Jurkat, Clone E6-1 (cell line): Measurements from ENCODE around the gene RARG.

ENCODE experiments used
- DNase-seq: peaks from one replicate; pipeline ENCODE4 v3.0.0-alpha.2; 2011; ENCODE audit warnings: low read depth, low spot score
- H3K4me3 ChIP-seq: 2 replicates; pipeline ENCODE4 v1.5.1; 2011; ENCODE audit warnings: mild to moderate bottlenecking, low read length, control low read depth, moderate library complexity

RARG gene

DNA sequence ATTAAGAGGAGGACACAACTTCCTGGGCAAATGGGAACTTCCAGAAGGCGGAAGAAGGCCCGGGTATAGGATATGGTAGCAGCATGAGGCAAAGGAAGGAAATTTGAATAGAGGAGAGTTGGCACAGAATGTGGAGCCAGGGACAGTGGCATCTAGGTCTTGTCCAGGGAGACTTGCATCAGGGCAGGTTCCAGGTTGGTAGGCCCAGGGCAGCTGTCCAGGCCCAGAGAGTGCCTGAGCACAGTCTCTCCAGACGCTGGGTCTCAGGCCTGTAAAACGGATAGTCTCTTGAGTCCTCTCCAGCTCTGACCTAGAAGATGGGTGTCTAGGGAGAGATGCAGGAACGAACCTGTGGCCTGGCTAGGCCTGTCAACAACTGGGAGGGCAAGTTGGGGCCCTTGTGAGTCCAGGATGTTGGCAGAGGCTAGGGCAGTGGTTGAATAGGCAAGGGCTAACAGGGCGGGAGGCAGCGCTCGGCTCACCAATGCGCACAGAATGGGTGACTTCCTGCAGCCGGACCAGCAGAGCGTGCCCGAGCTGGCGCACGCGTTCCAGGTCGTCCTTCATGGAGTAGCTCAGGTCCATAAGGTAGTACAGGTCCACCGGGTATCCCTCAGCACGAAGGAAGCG lies 34.9 kb downstream of the RARG start:
- DNase-seq, result no peak

DNA sequence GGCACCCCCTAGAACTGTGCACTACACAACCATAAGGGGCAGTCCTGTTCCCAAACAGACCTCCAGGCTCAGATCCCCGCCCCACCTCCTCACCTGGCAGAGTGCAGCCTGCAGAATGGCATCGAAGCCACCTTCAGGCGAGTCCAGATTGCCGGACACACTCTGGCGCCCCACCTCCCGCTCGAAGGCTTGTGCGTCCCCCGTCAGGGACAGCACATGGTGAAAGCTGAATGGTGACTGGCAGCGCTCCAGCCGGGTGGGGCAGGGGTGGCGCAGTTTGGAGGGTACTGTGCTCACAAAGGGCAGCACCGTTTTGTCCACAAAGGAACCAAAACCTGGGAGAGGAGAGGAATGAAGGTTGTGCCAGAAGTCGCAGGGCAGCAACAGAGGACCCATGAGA lies 35.5 kb downstream of the RARG start:
- no peak for DNase-seq
- no peak overlapping the region for H3K4me3 ChIP-seq

More for the DNA sequence above, 34.9 kb downstream of the RARG start:
- H3K4me3 ChIP-seq, result no peak overlapping the region

DNA sequence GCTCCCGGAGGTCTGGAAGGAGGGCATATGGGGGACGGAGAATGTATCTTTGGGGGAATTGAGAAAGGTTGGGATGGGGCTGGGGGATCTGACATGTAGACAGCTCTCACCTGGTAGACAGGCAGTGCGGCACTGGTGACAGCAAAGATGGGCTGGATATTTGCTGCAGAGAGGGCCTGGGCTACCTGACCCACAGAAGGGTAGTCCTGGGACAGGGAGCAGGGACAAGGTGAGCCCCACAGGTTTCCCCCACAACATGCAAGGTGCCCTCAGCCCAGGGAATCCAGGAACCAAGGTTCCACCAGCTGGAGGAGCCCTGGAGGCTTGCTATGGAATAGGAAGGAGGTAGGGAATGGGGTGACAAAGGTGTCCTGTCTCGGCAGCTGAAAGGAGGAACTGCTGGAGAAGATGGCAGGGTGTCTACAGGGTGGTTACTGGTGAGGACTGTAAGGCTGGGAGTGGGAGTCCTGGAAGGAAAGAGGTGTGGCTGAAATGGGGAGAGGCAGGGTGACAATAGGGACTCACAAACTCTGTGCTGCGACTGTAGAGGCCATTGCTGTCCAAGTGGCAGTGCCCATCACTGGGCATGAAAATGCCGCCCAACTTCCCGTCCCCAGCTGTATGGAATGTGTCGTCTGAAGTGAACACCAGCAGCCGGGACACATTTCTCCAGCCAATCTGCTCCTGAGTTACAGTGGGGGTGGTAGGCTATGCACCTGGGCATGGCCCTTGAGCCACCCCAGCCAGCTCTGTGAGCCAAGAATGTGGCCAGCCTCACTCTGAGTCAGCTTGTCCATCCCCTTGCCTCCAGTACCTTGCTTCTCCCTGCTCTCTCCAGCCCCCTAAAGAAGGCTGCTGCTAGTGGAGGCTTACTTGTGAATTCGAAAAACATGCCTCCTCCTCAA lies 36.2 kb downstream of the RARG start:
- DNase-seq, result no peak
- no peak overlapping the region for H3K4me3 ChIP-seq

DNA sequence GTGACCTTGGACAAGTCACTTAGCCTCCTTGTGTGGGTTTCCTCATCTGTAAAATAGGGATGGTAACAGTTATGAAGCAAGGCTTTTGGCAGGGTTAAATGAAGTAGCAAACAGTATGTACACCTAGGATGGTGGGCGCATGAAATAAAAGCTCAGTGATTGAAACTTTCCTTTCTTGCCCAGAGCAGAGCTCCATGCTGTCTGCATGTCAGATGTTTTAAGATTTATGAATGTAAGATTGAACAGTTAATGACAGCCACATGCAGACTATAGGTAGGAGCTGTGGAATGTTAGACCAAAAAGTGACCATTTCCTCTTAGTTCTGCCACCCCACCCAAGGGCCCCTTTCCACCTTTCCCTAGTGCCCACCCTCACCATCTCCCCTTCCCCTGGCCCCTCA lies 37.0 kb downstream of the RARG start:
- no peak for DNase-seq
- no peak overlapping the region for H3K4me3 ChIP-seq

DNA sequence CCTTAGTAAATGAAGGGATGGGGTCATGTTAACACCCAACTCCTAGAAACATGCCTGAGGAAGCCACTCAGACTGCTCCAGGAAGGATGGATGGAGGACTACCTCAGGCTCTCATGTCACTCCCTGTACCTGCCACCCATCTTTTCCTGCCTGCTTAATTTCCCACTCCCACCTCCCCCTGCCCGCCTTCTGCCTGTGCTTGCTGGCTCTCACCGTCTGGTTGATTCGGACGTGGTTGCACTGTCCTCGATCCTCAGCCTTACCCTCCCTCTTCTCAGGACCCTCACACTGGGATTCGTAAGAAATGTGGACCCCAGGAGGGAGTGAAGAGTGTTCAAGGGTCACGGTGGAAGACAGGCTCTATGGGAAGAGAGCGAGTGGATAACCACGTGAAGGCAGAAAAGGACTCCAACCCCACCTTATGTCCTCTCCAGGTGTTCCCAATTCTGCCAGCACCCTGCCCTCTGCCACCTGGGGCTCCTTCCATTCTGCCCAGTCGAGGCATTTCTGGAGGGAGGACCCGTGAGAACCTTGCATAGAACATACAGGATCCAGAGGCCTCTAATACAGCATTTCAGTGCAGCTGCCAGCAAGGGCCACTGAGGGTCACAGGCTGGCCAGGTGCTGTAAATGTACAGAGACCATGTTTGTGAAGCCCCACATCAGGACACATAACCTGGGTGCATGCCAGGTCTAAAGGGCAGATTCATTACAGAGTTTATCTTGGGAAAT lies 37.9 kb downstream of the RARG start:
- no peak overlapping the region for H3K4me3 ChIP-seq
- DNase-seq, result no peak

DNA sequence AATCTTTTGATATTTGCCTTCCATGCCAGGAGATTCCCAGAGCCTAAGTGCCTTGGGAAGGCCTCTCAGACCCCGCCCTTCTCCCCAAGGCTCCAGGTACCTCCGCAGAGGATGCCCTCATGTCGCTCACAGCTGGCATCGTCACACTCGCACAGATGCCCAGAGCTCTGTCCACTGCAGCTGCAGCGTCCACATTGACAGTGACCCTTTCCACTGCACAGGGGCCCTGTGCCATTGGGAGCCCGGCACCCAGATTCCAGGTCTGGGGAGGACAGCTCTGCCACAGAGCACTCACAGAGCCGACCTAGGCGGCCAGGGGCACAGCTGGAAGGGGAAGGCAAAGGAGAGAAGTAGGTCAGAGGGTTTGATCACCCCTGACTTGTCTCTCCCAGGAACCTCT lies 39.0 kb downstream of the RARG start:
- H3K4me3 ChIP-seq, result no peak overlapping the region
- no peak for DNase-seq

DNA sequence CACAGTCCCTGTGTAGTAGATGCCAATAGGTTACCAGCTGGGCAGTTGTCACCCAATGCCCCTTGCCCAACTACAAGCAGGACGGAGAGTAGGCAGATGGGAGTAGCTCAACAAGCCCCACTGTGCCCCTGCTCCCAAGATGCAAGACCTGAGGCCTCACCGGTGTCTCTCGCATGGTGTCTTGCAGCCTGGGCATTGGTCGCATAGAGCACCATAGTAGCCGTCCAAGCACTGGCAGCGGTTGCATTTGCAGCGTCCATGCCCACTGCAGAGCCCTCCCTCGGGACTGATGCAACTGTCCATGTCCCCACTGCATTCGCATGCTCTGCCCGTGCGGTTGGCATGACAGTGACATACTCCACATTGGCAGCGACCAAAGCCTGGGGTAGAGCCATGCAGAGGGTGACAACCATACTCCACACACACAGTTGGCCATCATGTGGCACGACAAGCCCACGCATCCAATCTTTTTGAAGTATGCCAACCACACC lies 39.4 kb downstream of the RARG start:
- no peak overlapping the region for H3K4me3 ChIP-seq
- no peak for DNase-seq

DNA sequence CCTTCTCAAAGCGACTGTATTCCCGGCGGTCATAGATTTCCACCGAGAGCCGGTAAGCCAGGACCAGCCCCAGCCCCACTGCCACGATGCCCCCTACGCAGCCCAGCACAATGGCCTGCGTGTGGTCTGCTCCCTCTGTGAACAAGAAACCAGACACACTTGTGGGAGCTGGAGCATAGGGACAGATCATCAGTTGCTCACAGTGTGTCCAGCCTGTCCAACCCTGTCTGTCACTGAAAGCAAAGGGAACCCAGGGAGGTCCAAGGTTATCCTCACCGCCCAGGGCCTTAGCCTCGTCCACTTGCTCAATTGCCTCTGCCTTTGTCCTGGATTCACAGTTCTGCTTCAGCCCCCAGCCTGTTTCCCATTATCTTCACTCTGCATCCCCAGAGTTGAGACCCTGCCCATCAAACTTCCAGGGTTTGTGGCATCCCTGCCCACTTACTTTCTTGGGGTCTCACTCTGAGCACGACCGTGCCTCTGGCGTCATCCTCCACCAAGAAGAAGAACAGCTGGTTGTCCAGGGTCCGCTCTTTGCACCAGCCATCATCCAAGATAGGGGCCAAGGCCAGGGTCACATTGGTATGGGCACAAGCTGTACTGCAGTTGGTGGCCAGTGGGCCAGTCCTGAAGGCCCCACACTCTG lies 40.0 kb downstream of the RARG start:
- DNase-seq, result no peak

DNA sequence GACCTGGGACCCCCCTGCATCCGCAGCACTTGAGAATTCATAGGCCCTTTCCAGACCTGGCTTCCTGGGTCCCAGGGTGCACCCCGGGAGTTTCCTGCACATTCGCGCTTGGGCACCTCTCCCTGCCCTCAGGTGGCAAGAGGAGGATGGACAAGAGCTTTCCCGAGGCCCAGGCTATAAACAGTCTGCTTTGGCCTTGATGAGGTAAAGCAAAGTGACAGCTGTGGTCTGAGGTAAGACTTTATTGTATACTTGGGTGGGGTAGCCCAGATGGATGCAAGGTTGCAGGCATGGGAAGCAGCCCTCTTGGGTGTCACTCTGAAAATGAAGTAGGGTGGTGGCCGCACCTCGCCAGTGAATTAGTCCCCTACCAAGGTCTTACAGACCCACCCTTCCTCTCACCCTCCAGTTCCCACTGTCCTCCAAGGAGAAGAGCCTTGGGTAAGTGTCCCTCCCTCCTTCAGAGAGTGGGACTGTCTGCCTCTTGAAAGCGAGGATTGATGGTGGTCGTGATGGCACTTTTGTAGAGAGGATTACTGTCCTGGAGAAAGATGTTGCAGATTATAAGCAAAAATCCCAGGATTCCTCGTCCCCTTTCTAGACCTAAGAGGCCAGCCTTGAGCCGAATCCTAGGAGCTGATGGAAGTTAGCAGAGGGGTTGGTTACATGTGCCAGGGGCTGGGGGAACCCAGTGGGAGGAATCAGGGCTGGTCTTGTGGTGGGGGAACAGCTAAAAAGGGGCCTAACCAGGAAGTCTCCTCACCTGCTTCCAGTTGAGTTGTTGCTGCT lies 40.7 kb downstream of the RARG start:
- no peak overlapping the region for H3K4me3 ChIP-seq
- DNase-seq, result no peak

More for the DNA sequence above, 40.0 kb downstream of the RARG start:
- H3K4me3 ChIP-seq, result no peak overlapping the region

DNA sequence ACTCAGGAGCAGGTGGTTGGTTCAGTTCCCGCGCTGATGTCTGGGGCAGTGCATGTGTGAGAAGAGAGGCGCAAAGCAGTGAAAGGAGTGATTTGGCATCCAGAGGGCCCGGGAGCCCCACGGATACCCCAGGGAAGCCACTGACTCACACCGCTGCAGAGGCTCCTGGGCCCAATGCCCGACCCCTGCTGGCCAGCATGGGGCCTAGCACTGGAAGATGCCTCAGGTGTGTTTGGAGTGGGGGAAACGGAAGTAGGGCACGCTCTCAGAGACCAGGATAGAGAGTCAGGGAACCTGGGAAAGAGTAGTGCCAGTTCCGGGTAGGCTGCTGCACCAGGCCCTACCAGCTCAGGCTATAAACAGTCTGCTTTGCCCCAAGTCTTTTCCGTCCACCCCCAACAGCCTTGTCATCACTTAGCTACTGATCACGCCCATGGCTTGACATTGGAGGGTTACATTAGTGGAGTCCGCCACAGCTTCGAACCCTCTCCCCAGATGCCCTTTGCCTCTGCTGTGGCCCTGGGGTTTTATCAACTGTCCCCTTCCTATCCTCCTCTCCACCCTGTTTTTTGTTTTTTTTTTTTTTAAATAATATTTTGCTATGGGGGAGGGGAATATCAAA lies 41.8 kb downstream of the RARG start:
- DNase-seq, result no peak
- no peak overlapping the region for H3K4me3 ChIP-seq

DNA sequence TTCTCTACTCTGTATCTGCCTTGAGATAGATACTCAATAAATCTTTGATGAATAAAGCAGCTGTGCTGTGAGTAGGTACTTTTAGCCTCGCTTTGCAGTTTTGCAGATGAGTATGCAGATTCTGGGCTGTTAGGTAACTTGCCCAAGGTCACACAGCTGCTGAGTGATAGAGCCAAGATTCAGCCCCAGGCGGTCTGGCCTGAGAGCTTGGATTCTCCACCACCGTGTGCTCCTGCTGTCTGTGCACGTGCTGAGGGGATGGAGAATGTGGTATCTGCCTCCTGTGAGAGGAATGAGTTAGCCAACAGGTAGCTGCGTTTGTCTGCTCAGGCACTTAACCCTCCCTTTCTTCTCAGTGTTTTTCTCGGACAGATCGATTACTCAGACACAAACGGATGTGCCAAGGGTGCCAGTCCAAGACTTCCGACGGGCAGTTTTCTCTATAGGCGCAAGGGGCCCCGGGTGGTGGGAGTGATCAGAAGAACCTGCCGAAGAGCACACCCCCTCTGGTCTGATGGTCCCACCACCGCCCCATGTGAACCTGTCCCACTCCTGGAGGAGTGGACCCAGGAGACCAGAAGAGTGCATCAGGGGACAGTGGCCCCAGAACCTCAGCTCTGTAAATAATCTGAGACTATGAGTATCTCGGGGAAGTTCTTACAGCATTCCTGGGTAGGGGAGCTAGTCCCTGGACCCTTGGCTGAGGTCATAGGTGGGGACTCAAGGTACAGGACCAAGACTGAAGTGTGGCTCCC lies 44.7 kb downstream of the RARG start:
- H3K4me3 ChIP-seq, result no peak overlapping the region
- no peak for DNase-seq

DNA sequence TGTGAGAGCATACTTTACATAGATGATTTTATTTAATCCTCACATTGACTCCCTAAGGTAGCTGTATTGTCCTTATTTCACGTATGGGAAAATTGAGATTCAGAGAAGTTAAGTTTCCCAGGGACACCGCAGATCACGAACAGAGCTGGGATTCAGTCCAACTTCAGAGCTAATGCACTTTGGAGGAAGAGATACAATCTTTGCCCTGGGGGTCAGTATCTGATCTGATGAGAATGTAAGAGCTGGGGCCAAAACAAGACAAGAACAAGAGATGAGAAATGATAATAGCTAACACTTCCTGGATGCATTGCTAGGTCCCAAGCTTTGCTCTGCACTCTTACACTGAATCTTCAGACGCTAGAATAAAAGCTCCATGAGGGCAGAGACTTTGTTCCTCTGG lies 45.3 kb downstream of the RARG start:
- H3K4me3 ChIP-seq, result no peak overlapping the region
- no peak for DNase-seq

DNA sequence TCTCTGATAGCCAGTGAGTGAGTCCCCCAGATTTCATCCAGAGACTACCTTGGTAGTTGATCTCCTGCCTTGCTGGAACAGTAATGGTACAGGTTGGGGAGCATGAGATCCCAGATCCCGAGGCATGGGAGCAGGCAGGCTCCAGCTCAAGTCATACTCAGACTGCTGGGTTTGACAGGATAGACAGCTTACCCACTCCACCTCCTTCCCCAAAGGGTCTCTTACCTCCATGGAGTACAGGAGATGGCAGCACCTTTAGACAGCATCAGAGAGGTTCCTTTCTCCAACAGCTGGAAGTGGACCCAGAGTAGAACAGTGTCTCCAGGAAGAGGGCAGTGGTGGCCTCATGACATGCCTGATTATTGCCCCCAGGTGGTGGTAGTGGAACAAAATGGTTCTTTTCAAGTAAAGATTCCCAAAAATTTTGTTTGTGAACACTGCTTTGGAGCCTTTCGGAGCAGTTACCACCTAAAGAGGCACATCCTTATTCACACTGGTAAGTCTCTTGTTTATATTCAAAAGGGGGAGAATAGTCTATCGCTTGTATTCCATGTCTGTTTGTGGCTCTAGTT lies 46.3 kb downstream of the RARG start:
- no peak overlapping the region for H3K4me3 ChIP-seq

DNA sequence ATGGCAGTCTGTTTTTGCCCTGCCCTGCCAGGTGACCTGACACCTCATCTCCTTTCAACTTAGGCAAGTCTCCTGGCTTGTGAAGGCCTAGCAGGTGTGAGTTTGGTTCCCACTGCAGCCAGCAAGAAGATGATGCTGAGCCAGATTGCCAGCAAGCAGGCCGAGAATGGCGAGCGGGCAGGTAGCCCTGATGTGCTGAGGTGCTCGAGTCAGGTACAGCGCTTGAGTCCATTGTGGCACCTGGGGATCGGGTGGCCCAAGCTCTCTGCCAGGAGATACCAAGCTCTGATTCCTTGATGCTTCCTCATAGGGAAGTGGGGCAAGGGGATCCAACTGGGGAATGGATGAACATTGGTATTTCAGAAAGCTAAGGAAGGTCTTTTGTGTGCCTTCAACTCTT lies 47.2 kb downstream of the RARG start:
- no peak overlapping the region for H3K4me3 ChIP-seq
- DNase-seq, result no peak

More for the DNA sequence above, 46.3 kb downstream of the RARG start:
- DNase-seq, result no peak

DNA sequence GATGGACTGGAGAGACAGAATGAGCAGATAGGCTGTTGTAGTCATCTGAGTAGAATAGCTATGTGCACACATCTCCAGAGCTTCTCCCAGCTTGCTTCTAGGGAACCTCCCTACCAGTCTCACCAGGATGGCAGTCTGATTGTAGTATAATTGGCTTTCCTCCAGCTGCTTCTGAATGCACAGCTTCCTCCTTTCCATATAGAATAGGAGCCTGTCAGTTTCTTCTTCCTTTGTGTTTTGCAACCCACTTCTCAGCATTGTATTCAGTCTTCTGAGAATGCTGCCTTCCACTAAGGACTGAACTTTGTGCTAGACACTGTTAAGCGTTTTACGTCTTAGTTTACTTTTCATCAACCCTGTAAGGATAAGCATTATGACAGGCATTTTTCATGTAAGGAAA lies 49.1 kb downstream of the RARG start:
- no peak for DNase-seq
- no peak overlapping the region for H3K4me3 ChIP-seq

DNA sequence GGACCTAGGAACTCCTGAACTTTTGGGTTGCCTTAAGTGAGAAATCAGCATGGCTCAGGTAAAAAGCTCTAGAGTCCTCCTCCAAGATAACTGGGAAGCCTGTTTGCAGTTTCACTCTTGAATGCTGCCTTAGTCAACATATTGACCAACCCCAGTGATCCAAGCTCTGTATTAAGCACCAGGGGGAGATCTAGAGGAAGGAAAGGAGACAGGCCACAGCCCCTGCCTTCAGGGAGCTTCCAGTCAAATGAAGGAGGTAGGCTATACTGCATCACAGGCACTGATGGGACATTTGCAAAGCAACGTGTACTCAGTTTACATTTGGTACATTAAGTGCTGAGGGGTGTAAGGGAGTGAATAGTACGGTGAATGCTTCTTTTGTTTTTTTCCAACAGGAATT lies 50.1 kb downstream of the RARG start:
- DNase-seq, result no peak

DNA sequence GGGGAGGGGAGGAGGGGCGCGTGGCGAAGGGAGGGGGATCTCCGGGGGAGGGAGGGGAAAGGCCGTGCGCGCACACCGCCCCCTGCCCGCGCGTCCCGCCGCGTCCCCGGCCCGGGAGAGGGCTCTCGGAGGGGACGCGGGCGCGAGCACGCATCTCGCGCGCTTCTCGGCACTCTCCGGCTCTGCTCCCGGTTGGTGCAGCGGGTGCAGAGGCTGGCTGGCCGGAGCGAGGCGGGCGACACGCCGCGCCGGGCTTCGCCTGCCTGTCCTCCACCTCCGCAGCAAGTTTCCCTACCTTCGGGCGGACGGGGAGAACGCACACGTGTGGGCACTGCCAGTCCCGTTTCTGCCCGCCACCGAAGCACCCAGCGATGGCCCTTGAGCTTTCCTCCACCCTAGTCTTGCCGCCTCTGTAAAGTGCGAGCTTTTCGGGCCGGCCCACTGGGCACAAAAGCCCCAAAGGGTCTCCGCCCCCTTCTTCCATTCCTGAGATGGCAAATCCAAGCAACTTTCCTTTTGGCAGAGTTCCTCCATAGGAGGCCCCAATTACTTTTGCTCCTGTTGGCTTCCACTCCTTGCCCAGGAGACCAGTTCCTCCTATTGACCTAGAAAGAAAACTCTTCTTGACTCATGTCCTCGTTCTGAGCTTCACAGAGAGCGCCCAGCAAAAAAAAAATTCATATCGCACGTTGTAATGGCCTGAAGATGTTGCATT lies 50.9 kb downstream of the RARG start:
- H3K4me3 ChIP-seq, result peak overlapping the region; percentile 86
- no peak for DNase-seq

More for the DNA sequence above, 50.1 kb downstream of the RARG start:
- peak overlapping the region; percentile 86 for H3K4me3 ChIP-seq
